Inflammatory macrophage (primary cell): Measurements from ENCODE around the gene PCDHA2.
"Not testable (repeated sequence)": the region's sequence is repeated elsewhere in the genome, so short reads cannot be mapped to it uniquely, and the experiment has no call there.

Experiments used
- DNase-seq, 2 donors: peaks; one replicate each; pipeline ENCODE4 v3.0.0-alpha.2; 2020 to 2022
- total RNA-seq, 18 experiments: gene quantifications; one replicate each; lab custom pipeline; 2026; ENCODE audit warnings: mixed read lengths in 6 of 18, inconsistent platforms in 2 of 18; lab: John Stamatoyannopoulos, UW

The PCDHA2 gene
- total RNA-seq, result 0 to 0.08 (median 0) reads per million in 18 experiments

- no peak for DNase-seq
Measured at GRCh38 chr5:140794595-140795258, at the start of gene PCDHA2. Gene PCDHA2 (plus strand): TSS chr5:140794852.

GRCh38 chr5:140753561-140753960, 41.1 kb upstream of the PCDHA2 start:
- DNase-seq, result no peak

GRCh38 chr5:140764177-140764973, 30.3 kb upstream of the PCDHA2 start:
- DNase-seq, result no peak

GRCh38 chr5:140767444-140767843, 27.2 kb upstream of the PCDHA2 start:
- no peak for DNase-seq

GRCh38 chr5:140780512-140780911, 14.1 kb upstream of the PCDHA2 start:
- DNase-seq, result no peak

- no peak for DNase-seq
Measured at GRCh38 chr5:140785905-140786686, 8.6 kb upstream of the PCDHA2 start, which contains the start of gene PCDHA1. Gene PCDHA1 (plus strand): TSS chr5:140786140.

GRCh38 chr5:140787422-140787821, 7.2 kb upstream of the PCDHA2 start:
- not testable (repeated sequence) for DNase-seq

- not testable (repeated sequence) for DNase-seq
Measured at GRCh38 chr5:140787849-140788504, 6.7 kb upstream of the PCDHA2 start.

GRCh38 chr5:140791089-140791488, 3.6 kb upstream of the PCDHA2 start:
- no peak for DNase-seq

- DNase-seq, result no peak
Measured at GRCh38 chr5:140795259-140795641, 598 bp downstream of the PCDHA2 start.

GRCh38 chr5:140796072-140796717, 1.5 kb downstream of the PCDHA2 start:
- not testable (repeated sequence) for DNase-seq

- DNase-seq, result no peak
Measured at GRCh38 chr5:140796718-140797095, 2.1 kb downstream of the PCDHA2 start.

- no peak for DNase-seq
Measured at GRCh38 chr5:140800816-140801493, 6.3 kb downstream of the PCDHA2 start, which contains the start of gene PCDHA3. Gene PCDHA3 (plus strand): TSS chr5:140801057.

- DNase-seq, result no peak
Measured at GRCh38 chr5:140801494-140801841, 6.8 kb downstream of the PCDHA2 start.

GRCh38 chr5:140802381-140802780, 7.7 kb downstream of the PCDHA2 start:
- not testable (repeated sequence) for DNase-seq

- DNase-seq, result no peak
Measured at GRCh38 chr5:140802781-140803271, 8.2 kb downstream of the PCDHA2 start.

GRCh38 chr5:140806834-140807775, 12.5 kb downstream of the PCDHA2 start, which contains the start of gene PCDHA4:
Gene PCDHA4 (plus strand): TSS chr5:140807068.
- DNase-seq, result no peak

- DNase-seq, result not testable (repeated sequence)
Measured at GRCh38 chr5:140808241-140808888, 13.7 kb downstream of the PCDHA2 start.

GRCh38 chr5:140808889-140809291, 14.2 kb downstream of the PCDHA2 start:
- DNase-seq, result no peak
